H9 (cell line): Measurements from ENCODE around the gene TFF2. TPM values are rescaled to one million over a fixed set of nuclear protein-coding genes. Genes with fewer than 3 reads are reported as not detected.

ENCODE experiments used
- DNase-seq: peaks from one replicate; pipeline ENCODE4 v3.0.0-alpha.2; 2017
- H2AFZ ChIP-seq: one replicate; pipeline ENCODE4 v1.6.1; 2013; ENCODE audit warnings: mild to moderate bottlenecking, low read length, control low read depth, moderate library complexity
- H2AK5ac ChIP-seq: 2 replicates; pipeline ENCODE4 v1.6.1; 2013; ENCODE audit warnings: low read length, control low read depth, mixed read lengths; ENCODE audit not compliant: insufficient read length
- H2BK120ac ChIP-seq: one replicate; pipeline ENCODE4 v1.6.1; 2013; ENCODE audit warnings: low read depth, mild to moderate bottlenecking, low read length, control low read depth, inconsistent platforms; ENCODE audit not compliant: poor library complexity, severe bottlenecking
- H2BK12ac ChIP-seq: 2 replicates; pipeline ENCODE4 v1.6.1; 2013; ENCODE audit warnings: low read length, control low read depth, mixed read lengths, low read depth; ENCODE audit not compliant: insufficient read length
- H2BK15ac ChIP-seq: 2 replicates; pipeline ENCODE4 v1.6.1; 2013; ENCODE audit warnings: low read depth, low read length, control low read depth
- H2BK20ac ChIP-seq: one replicate; pipeline ENCODE4 v1.6.1; 2013; ENCODE audit warnings: low read depth, mild to moderate bottlenecking, low read length, control low read depth, inconsistent platforms; ENCODE audit not compliant: poor library complexity, severe bottlenecking
- H2BK5ac ChIP-seq: 2 replicates; pipeline ENCODE4 v1.6.1; 2013; ENCODE audit warnings: low read length, control low read depth, mixed read lengths; ENCODE audit not compliant: insufficient read length
- H3K14ac ChIP-seq: 2 replicates; pipeline ENCODE4 v1.6.1; 2013; ENCODE audit warnings: low read length, control low read depth; ENCODE audit not compliant: insufficient read depth
- H3K18ac ChIP-seq: 2 replicates; pipeline ENCODE4 v1.6.1; 2013; ENCODE audit warnings: low read depth, mild to moderate bottlenecking, mixed read lengths, low read length, control low read depth; ENCODE audit not compliant: insufficient read length
- H3K23ac ChIP-seq: 2 replicates; pipeline ENCODE4 v1.6.1; 2013; ENCODE audit warnings: low read length, control low read depth, mixed read lengths, low read depth; ENCODE audit not compliant: insufficient read length
- H3K23me2 ChIP-seq: 2 replicates; pipeline ENCODE4 v1.6.1; 2013; ENCODE audit warnings: low read depth, mild to moderate bottlenecking, mixed read lengths, low read length, control low read depth; ENCODE audit not compliant: insufficient read length, poor library complexity, severe bottlenecking
- H3K27ac ChIP-seq: 2 replicates; pipeline ENCODE4 v1.5.1; 2013; ENCODE audit warnings: low read length, control low read depth, mixed read lengths, low read depth; ENCODE audit not compliant: insufficient read length
- H3K27me3 ChIP-seq: 2 replicates; pipeline ENCODE4 v1.6.1; 2013; ENCODE audit warnings: low read length, control low read depth, inconsistent platforms; ENCODE audit not compliant: insufficient read depth
- H3K4ac ChIP-seq: 2 replicates; pipeline ENCODE4 v1.6.1; 2013; ENCODE audit warnings: low read depth, mild to moderate bottlenecking, control low read depth, inconsistent platforms, low read length, moderate library complexity
- H3K4me1 ChIP-seq: 2 replicates; pipeline ENCODE4 v1.6.1; 2013; ENCODE audit warnings: low read length, control low read depth, inconsistent platforms; ENCODE audit not compliant: insufficient read depth
- H3K4me2 ChIP-seq: 2 replicates; pipeline ENCODE4 v1.6.1; 2013; ENCODE audit warnings: low read length, control low read depth, mixed read lengths; ENCODE audit not compliant: insufficient read length, insufficient read depth
- H3K56ac ChIP-seq: 2 replicates; pipeline ENCODE4 v1.6.1; 2013; ENCODE audit warnings: low read depth, mild to moderate bottlenecking, mixed read lengths, low read length, control low read depth; ENCODE audit not compliant: insufficient read length
- H3K79me1 ChIP-seq: 2 replicates; pipeline ENCODE4 v1.6.1; 2013; ENCODE audit warnings: low read depth, mild to moderate bottlenecking, moderate library complexity, low read length, control low read depth, inconsistent platforms; ENCODE audit not compliant: insufficient read depth, poor library complexity, severe bottlenecking
- H3K79me2 ChIP-seq: 2 replicates; pipeline ENCODE4 v1.6.1; 2013; ENCODE audit warnings: low read length, control low read depth, inconsistent platforms; ENCODE audit not compliant: insufficient read depth
- H3K9ac ChIP-seq: 2 replicates; pipeline ENCODE4 v1.6.1; 2013; ENCODE audit warnings: low read length, control low read depth, mixed read lengths; ENCODE audit not compliant: insufficient read length; ENCODE audit errors: extremely low read depth
- H3K9me3 ChIP-seq: one replicate; pipeline ENCODE4 v1.6.1; 2013; ENCODE audit warnings: low read depth, low read length, inconsistent platforms; ENCODE audit not compliant: control insufficient read depth
- H3T11ph ChIP-seq: one replicate; pipeline ENCODE4 v1.6.1; 2013; ENCODE audit warnings: mild to moderate bottlenecking, low read length, control low read depth, inconsistent platforms
- H4K20me1 ChIP-seq: one replicate; pipeline ENCODE4 v1.6.1; 2013; ENCODE audit not compliant: control insufficient read depth, insufficient read length, insufficient read depth
- H4K5ac ChIP-seq: 2 replicates; pipeline ENCODE4 v1.6.1; 2013; ENCODE audit warnings: low read depth, mild to moderate bottlenecking, mixed read lengths, low read length, control low read depth; ENCODE audit not compliant: insufficient read length
- H4K8ac ChIP-seq: replicated peaks from 2 replicates; pipeline ENCODE4 v1.6.1; 2013; ENCODE audit warnings: low read length, control low read depth, mixed read lengths, low read depth; ENCODE audit not compliant: insufficient read length
- H4K91ac ChIP-seq: 2 replicates; pipeline ENCODE4 v1.6.1; 2013; ENCODE audit warnings: low read depth, mild to moderate bottlenecking, moderate library complexity, mixed read lengths, low read length, control low read depth; ENCODE audit not compliant: insufficient read length
- H3K27ac Mint-ChIP-seq, 3 experiments: 2 replicates in 2 of 3; 3 replicates in 1 of 3; pipeline ENCODE4 v1.8.0; 2020 to 2021; ENCODE audit warnings: mixed read lengths in 3 of 3, mild to moderate bottlenecking in 1 of 3, moderate library complexity in 1 of 3
- H3K27me3 Mint-ChIP-seq: 2 replicates; pipeline ENCODE4 v1.8.0; 2021; ENCODE audit warnings: low read depth, mild to moderate bottlenecking, moderate library complexity, mixed read lengths
- H3K36me3 Mint-ChIP-seq, 3 experiments: 2 replicates in 2 of 3; 3 replicates in 1 of 3; pipeline ENCODE4 v1.8.0; 2020 to 2021; ENCODE audit warnings: low read depth in 3 of 3, mixed read lengths in 3 of 3; ENCODE audit not compliant: insufficient read depth in 1 of 3
- H3K4me1 Mint-ChIP-seq, 2 experiments: 2 replicates each; pipeline ENCODE4 v1.8.0; 2020; ENCODE audit warnings: mixed read lengths in 2 of 2
- H3K4me3 Mint-ChIP-seq, 2 experiments: 2 replicates in 1 of 2; 3 replicates in 1 of 2; pipeline ENCODE4 v1.8.0; 2020 to 2021; ENCODE audit warnings: mild to moderate bottlenecking in 2 of 2, mixed read lengths in 2 of 2, moderate library complexity in 1 of 2
- H3K9me3 Mint-ChIP-seq, 2 experiments: 2 replicates in 1 of 2; 3 replicates in 1 of 2; pipeline ENCODE4 v1.8.0; 2020; ENCODE audit warnings: mild to moderate bottlenecking in 2 of 2, mixed read lengths in 2 of 2, moderate library complexity in 1 of 2
- CTCF ChIP-seq: fragments of 200-600 bp; sonication (generic); conservative IDR thresholded peaks from 3 replicates; pipeline ENCODE4 v1.8.0; 2021; ENCODE audit warnings: antibody characterized with exemption, mild to moderate bottlenecking
- WGBS: extraction: QIAGEN DNeasy Blood & Tissue Kit; methylation state at CpG from one replicate; pipeline ENCODE4 v1.1.7; 2013; ENCODE audit warnings: missing lambda C conversion rate, low lambda C conversion rate, mixed read lengths; ENCODE audit not compliant: insufficient read length; ENCODE audit errors: extremely low coverage; 5-methylcytosine and 5-hydroxymethylcytosine counted together
- total RNA-seq: library from RNA; stranded (reverse); gene quantifications from 2 replicates; pipeline ENCODE4 v1.2.1, GENCODE V29; 2021

The TFF2 gene
- total RNA-seq, 1 experiment from 2014 or later: not detected

- Histone ChIP-seq H3K79me2 (no peaks in the 10 kb centered on the region), H4K5ac (no peak overlapping the region)
- peaks cover 7% of the 10 kb centered on the region for H3K27me3 Mint-ChIP-seq
Measured at GRCh38 chr21:42303443-42303842, 47.4 kb downstream of the TFF2 start.

More at GRCh38 chr21:42303443-42303842, 47.4 kb downstream of the TFF2 start:
- Mint-ChIP-seq H3K36me3 (no peaks in the 10 kb centered on the region), H3K4me1 (peaks cover 4 to 6% of the 10 kb centered on the region in 2 experiments), H3K4me3 (no peak overlapping the region), H3K9me3 (no peaks in the 10 kb centered on the region), H3K27ac (no peak overlapping the region)
- Histone ChIP-seq H3K9ac (no peak overlapping the region), H2BK20ac (no peak overlapping the region), H3T11ph (no peak overlapping the region), H2AK5ac (no peak overlapping the region), H3K23me2 (no peaks in the 10 kb centered on the region), H3K9me3 (no peaks in the 10 kb centered on the region), H2BK15ac (no peak overlapping the region), H2BK120ac (no peak overlapping the region), H4K8ac (no peak overlapping the region), H2BK12ac (no peak overlapping the region), H4K91ac (no peak overlapping the region), H3K56ac (no peak overlapping the region), H3K23ac (no peak overlapping the region), H3K27ac (no peak overlapping the region), H2AFZ (no peak overlapping the region), H4K20me1 (no peaks in the 10 kb centered on the region), H3K4ac (no peak overlapping the region), H3K79me1 (no peaks in the 10 kb centered on the region), H3K18ac (no peak overlapping the region), H3K14ac (no peak overlapping the region), H2BK5ac (no peak overlapping the region), H3K4me1 (no peaks in the 10 kb centered on the region), H3K27me3 (no peaks in the 10 kb centered on the region), H3K4me2 (no peak overlapping the region)
- DNase-seq: no peak
- WGBS: no CpG with 5 or more reads among the region's 3 CpGs
- no peak for TF ChIP-seq CTCF
